Measurements from ENCODE around the gene ZNF608. TPM values are rescaled to one million over a fixed set of nuclear protein-coding genes. Genes with fewer than 3 reads are reported as not detected.

ZNF608 gene
- total and polyA plus RNA-seq, 11 donors: 3.3 to 26.7 (median 10.1) TPM

DNA sequence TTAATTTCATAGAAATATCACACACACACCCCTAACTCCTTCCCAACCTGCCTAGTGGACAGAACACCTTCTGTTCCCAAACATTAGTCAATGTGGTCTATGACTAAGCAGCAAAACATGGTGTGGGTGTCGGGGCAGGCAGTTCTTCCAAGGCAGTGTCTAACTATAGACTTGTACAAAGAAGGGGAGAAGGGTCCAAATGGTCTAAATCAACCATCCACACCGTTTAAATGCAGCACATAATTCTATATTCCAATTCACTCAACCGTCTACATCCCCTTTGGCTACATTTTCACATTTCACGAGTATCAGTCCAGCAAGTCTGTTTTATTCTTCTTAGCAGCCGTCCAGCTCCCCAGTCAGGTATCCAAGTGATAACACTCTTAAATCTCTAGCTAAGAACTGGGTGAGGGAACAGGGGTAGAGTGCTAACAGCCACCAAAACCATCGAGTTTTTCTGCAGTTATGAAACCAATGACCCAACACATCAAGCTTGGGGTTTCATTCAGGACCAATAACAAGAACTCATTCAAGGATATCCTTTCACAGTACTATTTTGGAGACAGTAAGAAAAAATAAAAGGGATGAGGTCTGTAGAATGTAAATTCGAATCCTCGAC, 3.3 kb downstream of the ZNF608 start:
- DNase-seq (peak in 2 of 5 donors; percentile 29 to 40), ATAC-seq (peak in 3 of 4 donors; percentile 22 to 70 (median 52))
- Histone ChIP-seq H3K27me3 (peaks cover 0 to 18% (median 0%) of the 10 kb centered on the region in 9 donors), H3K36me3 (no peaks in the 10 kb centered on the region), H3K4me3 (peak overlapping the region; percentile 15 to 77 (median 68)), H3K4me1 (peaks cover 0 to 66% (median 36%) of the 10 kb centered on the region in 12 donors), H3K27ac (peak overlapping the region in 10 of 12 donors; percentile 26 to 96 (median 91)), H3K9me3 (no peaks in the 10 kb centered on the region)
- intact Hi-C loops (cut with DNase I): loop anchor here in 6 of 10 donors (5.0 to 10.0 kb wide), 11 partner anchors 36 to 1782 kb away; no protein-coding TSS in a partner anchor
- TF ChIP-seq CTCF (IDR thresholded peaks at IDR 0.05) (no peak), POLR2A (IDR thresholded peaks at IDR 0.05) (no peak)
- 13 to 32% (median 17%) methylated on average over 8 of the region's 8 CpGs for WGBS, 4 donors

DNA sequence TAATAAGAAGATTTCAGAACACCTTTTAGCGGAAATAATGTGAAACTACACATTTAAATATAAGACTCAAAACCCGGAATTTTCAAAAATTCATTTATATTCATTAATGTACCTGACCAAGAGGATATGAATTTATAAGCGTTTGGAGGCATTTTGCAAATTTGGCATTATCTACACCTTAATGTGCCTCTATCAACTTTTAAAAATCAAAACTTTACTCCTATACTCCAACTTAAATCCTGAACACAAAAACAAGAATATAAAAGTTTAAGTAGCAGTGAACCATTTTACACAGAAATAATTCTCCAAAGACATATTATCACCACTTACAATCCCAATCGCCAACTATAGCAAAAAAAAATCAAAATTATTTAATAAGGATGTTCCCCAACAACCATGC, 3.9 kb downstream of the ZNF608 start:
- Histone ChIP-seq H3K27me3 (peaks cover 0 to 12% (median 0%) of the 10 kb centered on the region in 9 donors), H3K4me1 (peaks cover 0 to 67% (median 42%) of the 10 kb centered on the region in 12 donors), H3K27ac (peak overlapping the region in 7 of 12 donors; percentile 78 to 96 (median 92)), H3K4me3 (peak overlapping the region in 10 of 12 donors; percentile 36 to 77 (median 68)), H3K36me3 (no peaks in the 10 kb centered on the region), H3K9me3 (no peaks in the 10 kb centered on the region)
- 72 to 75% (median 73%) methylated on average over 4 of the region's 4 CpGs for WGBS, 4 donors
- TF ChIP-seq CTCF (IDR thresholded peaks at IDR 0.05) (no peak), POLR2A (IDR thresholded peaks at IDR 0.05) (no peak)
- ATAC-seq (no peak), DNase-seq (no peak)
- intact Hi-C loops (cut with DNase I): loop anchor here in 6 of 10 donors (5.0 to 10.0 kb wide), 11 partner anchors 35 to 1782 kb away; no protein-coding TSS in a partner anchor

- peak overlapping the region in 4 of 12 donors; percentile 35 to 96 (median 91) for H3K27ac ChIP-seq
- H3K4me1 ChIP-seq: peaks cover 0 to 73% (median 44%) of the 10 kb centered on the region in 12 donors
- H3K4me3 ChIP-seq: peak overlapping the region in 7 of 12 donors; percentile 67 to 77 (median 70)
- H3K36me3 ChIP-seq: no peaks in the 10 kb centered on the region
- ATAC-seq (no peak), DNase-seq (no peak)
- peaks cover 0 to 11% (median 0%) of the 10 kb centered on the region in 9 donors for H3K27me3 ChIP-seq
- intact Hi-C loops (cut with DNase I): loop anchor here in 6 of 10 donors (5.0 to 10.0 kb wide), 11 partner anchors 35 to 1783 kb away; no protein-coding TSS in a partner anchor
- H3K9me3 ChIP-seq: no peaks in the 10 kb centered on the region
- no peak for TF ChIP-seq CTCF (IDR thresholded peaks at IDR 0.05)
- TF ChIP-seq POLR2A (IDR thresholded peaks at IDR 0.05): no peak
- WGBS, 4 donors: 55 to 70% (median 65%) methylated on average over 4 of the region's 4 CpGs
These were observed 4.5 kb downstream of the ZNF608 start for GRCh38 chr5:124741711-124742496.
